ENCODE results near the gene BACE2. TPM values are rescaled to one million over a fixed set of nuclear protein-coding genes. Genes with fewer than 3 reads are reported as not detected.

The BACE2 gene
- total RNA-seq, 2 donors from 2014 or later = 71.9 to 129 TPM

DNA sequence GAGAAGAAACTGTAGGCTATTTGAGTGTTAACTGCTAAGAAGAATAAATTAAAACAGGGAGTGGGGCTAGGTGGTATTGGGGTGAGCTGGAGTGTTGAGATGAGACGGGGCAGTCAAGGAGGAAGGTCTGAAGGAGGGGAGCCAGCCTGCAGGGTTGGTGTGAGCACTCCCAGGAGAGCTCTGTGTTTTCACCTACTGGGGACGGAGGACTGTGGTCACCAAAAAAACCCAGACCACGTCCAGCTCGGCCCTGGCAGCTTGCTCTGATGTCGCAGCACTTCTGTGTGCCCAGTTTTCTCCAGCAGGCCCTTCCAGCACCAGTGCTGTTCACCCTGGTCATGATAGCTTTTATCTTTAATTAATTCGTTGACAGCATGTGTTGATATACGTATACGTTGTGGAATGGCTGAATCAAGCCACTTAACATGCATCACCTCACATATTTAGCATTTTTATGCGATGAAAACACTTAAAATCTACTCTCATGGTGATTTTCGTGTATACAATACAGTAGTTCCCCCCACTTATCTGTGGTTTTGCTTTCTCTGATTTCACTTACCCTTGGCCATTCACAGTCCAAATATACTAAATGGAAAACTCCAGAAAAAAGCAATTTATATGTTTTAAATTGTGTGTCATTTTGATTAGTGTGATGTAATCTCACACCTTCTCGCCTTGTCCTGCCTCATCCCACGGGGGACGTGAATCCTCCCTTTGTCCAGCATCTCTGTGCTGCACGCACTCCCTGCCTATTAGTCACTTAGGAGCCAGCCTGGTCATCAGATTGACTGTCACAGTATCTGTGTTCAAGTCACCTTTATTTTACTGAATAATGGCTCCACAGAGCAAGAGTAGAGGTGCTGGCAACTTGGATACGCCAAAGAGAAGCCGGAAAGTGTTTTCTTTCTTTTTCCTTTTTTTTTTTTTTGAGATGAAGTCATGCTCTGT lies 161.0 kb downstream of the BACE2 start:
- TF ChIP-seq, protein P1, sequence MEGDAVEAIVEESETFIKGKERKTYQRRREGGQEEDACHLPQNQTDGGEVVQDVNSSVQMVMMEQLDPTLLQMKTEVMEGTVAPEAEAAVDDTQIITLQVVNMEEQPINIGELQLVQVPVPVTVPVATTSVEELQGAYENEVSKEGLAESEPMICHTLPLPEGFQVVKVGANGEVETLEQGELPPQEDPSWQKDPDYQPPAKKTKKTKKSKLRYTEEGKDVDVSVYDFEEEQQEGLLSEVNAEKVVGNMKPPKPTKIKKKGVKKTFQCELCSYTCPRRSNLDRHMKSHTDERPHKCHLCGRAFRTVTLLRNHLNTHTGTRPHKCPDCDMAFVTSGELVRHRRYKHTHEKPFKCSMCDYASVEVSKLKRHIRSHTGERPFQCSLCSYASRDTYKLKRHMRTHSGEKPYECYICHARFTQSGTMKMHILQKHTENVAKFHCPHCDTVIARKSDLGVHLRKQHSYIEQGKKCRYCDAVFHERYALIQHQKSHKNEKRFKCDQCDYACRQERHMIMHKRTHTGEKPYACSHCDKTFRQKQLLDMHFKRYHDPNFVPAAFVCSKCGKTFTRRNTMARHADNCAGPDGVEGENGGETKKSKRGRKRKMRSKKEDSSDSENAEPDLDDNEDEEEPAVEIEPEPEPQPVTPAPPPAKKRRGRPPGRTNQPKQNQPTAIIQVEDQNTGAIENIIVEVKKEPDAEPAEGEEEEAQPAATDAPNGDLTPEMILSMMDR (IDR thresholded peaks at IDR 0.05) = no peak
- no peaks in the 10 kb centered on the region for H3K4me1 ChIP-seq (ENCODE audit: control insufficient read depth in 1 of 2, low read depth in 2 of 2)
- H3K9me3 ChIP-seq = peaks cover under 1% of the 10 kb centered on the region
- H3K27ac ChIP-seq = no peak overlapping the region
- no peaks in the 10 kb centered on the region for H3K36me3 ChIP-seq
- H3K27me3 ChIP-seq (replicated peaks; ENCODE audit: insufficient read depth) = no peaks in the 10 kb centered on the region
- DNase-seq (ENCODE audit: low spot score) (no peak), ATAC-seq (ENCODE audit: insufficient number of reproducible peaks, low FRiP score, low read depth) (no peak)
- H3K4me3 ChIP-seq = no peak overlapping the region

Other genes with a start within 250 kb of the BACE2 start
- 10 to 100 TPM in 1 of 2 donors, 1 to 10 TPM in 1; 1.5 to 11.8 TPM for gene FAM3B, start 148.6 kb downstream of the BACE2 start, total RNA-seq
- gene MX2, start 193.9 kb downstream of the BACE2 start, total RNA-seq = 10 to 100 TPM; 22.4 to 22.9 TPM